Measurements from ENCODE around the gene ERBB4.

Gene ERBB4

DNA sequence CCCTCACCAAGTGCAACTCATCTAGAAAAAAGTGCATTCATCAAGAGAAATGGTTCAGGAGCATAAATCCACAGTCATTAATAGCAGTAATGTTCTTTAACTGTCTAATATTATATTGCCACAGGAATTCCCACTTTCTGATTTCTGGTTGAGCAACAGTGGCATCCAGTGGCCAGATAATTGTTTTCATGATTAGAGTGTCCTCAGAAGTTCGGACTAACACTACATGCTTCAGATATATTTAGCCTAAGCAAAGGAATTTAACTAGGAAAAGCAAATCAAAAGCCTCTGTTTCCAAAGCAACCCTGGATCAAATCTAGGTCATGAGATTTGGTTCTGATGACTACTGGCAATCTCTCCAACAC, 9.8 kb upstream of the ERBB4 start:
- TF ChIP-seq, protein P1, sequence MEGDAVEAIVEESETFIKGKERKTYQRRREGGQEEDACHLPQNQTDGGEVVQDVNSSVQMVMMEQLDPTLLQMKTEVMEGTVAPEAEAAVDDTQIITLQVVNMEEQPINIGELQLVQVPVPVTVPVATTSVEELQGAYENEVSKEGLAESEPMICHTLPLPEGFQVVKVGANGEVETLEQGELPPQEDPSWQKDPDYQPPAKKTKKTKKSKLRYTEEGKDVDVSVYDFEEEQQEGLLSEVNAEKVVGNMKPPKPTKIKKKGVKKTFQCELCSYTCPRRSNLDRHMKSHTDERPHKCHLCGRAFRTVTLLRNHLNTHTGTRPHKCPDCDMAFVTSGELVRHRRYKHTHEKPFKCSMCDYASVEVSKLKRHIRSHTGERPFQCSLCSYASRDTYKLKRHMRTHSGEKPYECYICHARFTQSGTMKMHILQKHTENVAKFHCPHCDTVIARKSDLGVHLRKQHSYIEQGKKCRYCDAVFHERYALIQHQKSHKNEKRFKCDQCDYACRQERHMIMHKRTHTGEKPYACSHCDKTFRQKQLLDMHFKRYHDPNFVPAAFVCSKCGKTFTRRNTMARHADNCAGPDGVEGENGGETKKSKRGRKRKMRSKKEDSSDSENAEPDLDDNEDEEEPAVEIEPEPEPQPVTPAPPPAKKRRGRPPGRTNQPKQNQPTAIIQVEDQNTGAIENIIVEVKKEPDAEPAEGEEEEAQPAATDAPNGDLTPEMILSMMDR (conservative IDR thresholded peaks at IDR 0.05; ENCODE audit: control insufficient read depth, insufficient read depth, low read depth, low read length), result peak; percentile 46
- H3K4me3 ChIP-seq (ENCODE audit: control insufficient read depth, low read depth, low read length), result no peak overlapping the region
- DNase-seq (ENCODE audit: low read depth), result peak; percentile 44

GRCh38 chr2:212547716-212548454, 9.3 kb upstream of the ERBB4 start:
- no peak for DNase-seq (ENCODE audit: low read depth)
- no peak overlapping the region for H3K4me3 ChIP-seq (ENCODE audit: control insufficient read depth, low read depth, low read length)
- TF ChIP-seq, protein P1 (conservative IDR thresholded peaks at IDR 0.05; ENCODE audit: control insufficient read depth, insufficient read depth, low read depth, low read length), result no peak

DNA sequence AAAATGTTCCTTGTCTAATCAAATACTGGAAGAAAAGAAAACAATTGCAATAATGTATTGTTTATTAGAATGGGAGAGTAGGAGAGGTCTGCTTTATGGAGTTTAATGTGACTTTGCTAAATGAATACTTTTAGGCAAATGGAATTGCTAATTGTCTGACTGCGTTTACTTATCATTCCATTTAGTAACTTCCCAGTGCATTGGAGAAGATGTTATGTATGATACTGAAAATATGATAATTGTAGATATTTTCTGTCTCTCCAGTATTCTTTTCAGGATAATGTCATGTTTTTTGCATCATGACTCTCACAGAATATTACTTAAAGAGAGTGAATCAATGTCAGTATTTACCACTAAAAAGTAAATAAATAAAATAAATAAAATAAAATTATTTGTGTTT, 8.1 kb upstream of the ERBB4 start:
- no peak overlapping the region for H3K4me3 ChIP-seq (ENCODE audit: control insufficient read depth, low read depth, low read length)
- TF ChIP-seq, protein P1 (conservative IDR thresholded peaks at IDR 0.05; ENCODE audit: control insufficient read depth, insufficient read depth, low read depth, low read length), result no peak

GRCh38 chr2:212540341-212540740, 1.7 kb upstream of the ERBB4 start:
- DNase-seq (ENCODE audit: low read depth), result no peak
- TF ChIP-seq, protein P1 (conservative IDR thresholded peaks at IDR 0.05; ENCODE audit: control insufficient read depth, insufficient read depth, low read depth, low read length), result no peak
- no peak overlapping the region for H3K4me3 ChIP-seq (ENCODE audit: control insufficient read depth, low read depth, low read length)

More for the DNA sequence above, 8.1 kb upstream of the ERBB4 start:
- DNase-seq (ENCODE audit: low read depth), result no peak

DNA sequence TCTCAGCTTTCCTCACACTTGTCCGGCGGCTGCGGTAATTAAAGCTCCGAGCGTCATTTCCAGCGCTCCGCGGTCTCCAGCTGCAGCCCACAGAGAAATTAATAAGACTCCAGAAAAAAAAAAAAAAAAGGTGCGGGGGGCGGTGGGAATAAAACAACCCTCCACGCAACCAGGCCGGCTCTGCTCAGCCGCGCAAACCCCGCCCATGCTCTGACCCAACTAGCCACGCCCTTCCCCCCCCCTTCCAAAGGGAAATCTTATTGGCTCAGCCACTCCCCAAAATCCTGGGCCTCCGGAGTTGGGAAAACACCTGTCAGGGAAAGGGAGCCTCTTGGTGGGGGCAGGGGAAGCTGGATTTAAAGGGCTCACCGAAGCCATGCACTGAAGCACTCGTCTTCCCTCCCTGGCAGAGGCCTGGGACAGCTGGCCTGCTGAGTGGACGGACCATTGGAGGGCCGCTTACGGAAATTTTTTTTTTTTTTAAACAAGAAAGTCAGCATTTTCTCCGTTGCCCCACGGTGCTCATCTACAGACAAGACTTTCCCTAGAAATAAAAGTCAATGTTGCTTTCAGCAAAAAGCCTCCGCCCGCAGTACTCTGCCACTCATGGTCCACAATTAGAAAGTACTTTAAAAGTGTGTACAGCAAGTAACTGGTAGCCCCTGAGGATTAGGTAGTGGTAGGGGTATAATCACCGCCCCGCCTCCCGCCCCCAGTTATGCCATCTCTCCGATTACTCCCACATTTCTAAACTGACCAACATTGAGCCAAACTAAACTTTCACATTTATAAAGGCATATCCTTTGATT, 674 bp upstream of the ERBB4 start:
- peak overlapping the region; percentile 37 for H3K4me3 ChIP-seq (ENCODE audit: control insufficient read depth, low read depth, low read length)

GRCh38 chr2:212537726-212538304, 787 bp downstream of the ERBB4 start:
- TF ChIP-seq, protein P1 (conservative IDR thresholded peaks at IDR 0.05; ENCODE audit: control insufficient read depth, insufficient read depth, low read depth, low read length), result no peak
- H3K4me3 ChIP-seq (ENCODE audit: control insufficient read depth, low read depth, low read length), result peak overlapping the region; percentile 39
- DNase-seq (ENCODE audit: low read depth), result no peak

More for the DNA sequence above, 674 bp upstream of the ERBB4 start:
- no peak for DNase-seq (ENCODE audit: low read depth)
- TF ChIP-seq, protein P1 (conservative IDR thresholded peaks at IDR 0.05; ENCODE audit: control insufficient read depth, insufficient read depth, low read depth, low read length), result no peak
